Measurements from ENCODE around the gene GPR107.

GPR107 gene

GRCh38 chr9:130110596-130111021 lies 56.9 kb downstream of the GPR107 start:
- peak; percentile 36 for DNase-seq (ENCODE audit: low read depth)

- DNase-seq (ENCODE audit: low read depth): no peak
Measured at GRCh38 chr9:130111786-130112537, 58.3 kb downstream of the GPR107 start.

- DNase-seq (ENCODE audit: low read depth): no peak
Measured at GRCh38 chr9:130112538-130113151, 58.9 kb downstream of the GPR107 start.

- no peak for DNase-seq (ENCODE audit: low read depth)
Measured at GRCh38 chr9:130114741-130115140, 61.0 kb downstream of the GPR107 start.

GRCh38 chr9:130116346-130116745 lies 62.6 kb downstream of the GPR107 start:
- DNase-seq (ENCODE audit: low read depth): no peak

GRCh38 chr9:130117376-130117775 lies 63.7 kb downstream of the GPR107 start:
- DNase-seq (ENCODE audit: low read depth): no peak

GRCh38 chr9:130117816-130118632 lies 64.3 kb downstream of the GPR107 start:
- peak; percentile 68 for DNase-seq (ENCODE audit: low read depth)

GRCh38 chr9:130118841-130119518 lies 65.3 kb downstream of the GPR107 start:
- DNase-seq (ENCODE audit: low read depth): no peak

- no peak for DNase-seq (ENCODE audit: low read depth)
Measured at GRCh38 chr9:130119519-130120298, 66.0 kb downstream of the GPR107 start.

GRCh38 chr9:130120299-130120587 lies 66.5 kb downstream of the GPR107 start:
- no peak for DNase-seq (ENCODE audit: low read depth)

GRCh38 chr9:130120832-130121231 lies 67.1 kb downstream of the GPR107 start:
- no peak for DNase-seq (ENCODE audit: low read depth)

- DNase-seq (ENCODE audit: low read depth): no peak
Measured at GRCh38 chr9:130122456-130122855, 68.8 kb downstream of the GPR107 start.

GRCh38 chr9:130124085-130124860 lies 70.6 kb downstream of the GPR107 start:
- DNase-seq (ENCODE audit: low read depth): no peak

- no peak for DNase-seq (ENCODE audit: low read depth)
Measured at GRCh38 chr9:130126721-130127433, 73.2 kb downstream of the GPR107 start.

- DNase-seq (ENCODE audit: low read depth): peak; percentile 26
Measured at GRCh38 chr9:130128251-130128650, 74.5 kb downstream of the GPR107 start.

- peak; percentile 95 for DNase-seq (ENCODE audit: low read depth)
Measured at GRCh38 chr9:130128733-130129431, 75.2 kb downstream of the GPR107 start.

GRCh38 chr9:130129432-130130061 lies 75.8 kb downstream of the GPR107 start:
- DNase-seq (ENCODE audit: low read depth): no peak

- no peak for DNase-seq (ENCODE audit: low read depth)
Measured at GRCh38 chr9:130132746-130133145, 79.0 kb downstream of the GPR107 start.

GRCh38 chr9:130137081-130137640 lies 83.5 kb downstream of the GPR107 start:
- no peak for DNase-seq (ENCODE audit: low read depth)

All from ELR (cell line).